GM18526 (cell line): Measurements from ENCODE around the gene FBXW7.

ENCODE experiments used
- POLR2A ChIP-seq: IDR thresholded peaks from 3 replicates; pipeline ENCODE4 v1.6.1; 2011; ENCODE audit not compliant: insufficient read length; ENCODE audit errors: extremely low read depth

The FBXW7 gene

DNA sequence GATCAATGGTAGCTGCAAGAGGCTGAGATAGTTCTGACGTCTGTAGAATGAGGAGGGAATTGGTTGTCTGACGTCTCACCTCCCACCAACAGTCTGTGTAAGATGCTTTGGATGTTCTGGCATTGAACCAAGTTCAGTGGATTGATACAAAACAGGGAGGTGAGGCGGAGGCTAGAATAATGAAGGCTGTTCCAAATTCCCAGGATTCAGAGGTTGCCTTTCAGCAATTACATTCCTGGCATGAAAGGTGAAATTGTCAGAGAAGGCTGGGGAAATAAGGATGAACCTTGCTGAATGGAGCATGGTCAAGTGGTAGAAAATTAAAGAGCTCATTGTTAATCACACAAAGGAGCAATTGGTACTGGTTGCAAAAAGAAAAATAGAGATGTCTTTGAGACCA lies 241.6 kb downstream of the FBXW7 start:
- TF ChIP-seq POLR2A, result no peak

DNA sequence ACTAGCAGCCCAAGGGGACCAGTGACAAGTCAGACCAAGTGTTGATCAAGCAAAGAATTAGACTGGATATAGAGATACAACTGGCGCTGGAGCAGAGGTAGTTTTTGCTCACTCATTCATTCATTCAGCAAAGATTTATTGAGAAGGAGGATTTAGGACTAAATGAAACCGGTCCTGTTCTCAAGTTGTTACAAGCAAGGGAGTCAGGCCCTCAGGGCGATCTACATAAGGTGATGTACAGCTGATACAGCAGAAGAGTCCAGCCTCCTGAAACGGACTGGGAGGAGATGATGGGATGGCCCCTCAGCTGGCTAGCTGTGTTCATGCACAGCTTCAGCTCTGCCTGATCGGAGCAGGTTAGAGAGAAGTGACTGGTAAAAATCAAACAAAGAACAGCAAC lies 242.4 kb downstream of the FBXW7 start:
- TF ChIP-seq POLR2A, result no peak

DNA sequence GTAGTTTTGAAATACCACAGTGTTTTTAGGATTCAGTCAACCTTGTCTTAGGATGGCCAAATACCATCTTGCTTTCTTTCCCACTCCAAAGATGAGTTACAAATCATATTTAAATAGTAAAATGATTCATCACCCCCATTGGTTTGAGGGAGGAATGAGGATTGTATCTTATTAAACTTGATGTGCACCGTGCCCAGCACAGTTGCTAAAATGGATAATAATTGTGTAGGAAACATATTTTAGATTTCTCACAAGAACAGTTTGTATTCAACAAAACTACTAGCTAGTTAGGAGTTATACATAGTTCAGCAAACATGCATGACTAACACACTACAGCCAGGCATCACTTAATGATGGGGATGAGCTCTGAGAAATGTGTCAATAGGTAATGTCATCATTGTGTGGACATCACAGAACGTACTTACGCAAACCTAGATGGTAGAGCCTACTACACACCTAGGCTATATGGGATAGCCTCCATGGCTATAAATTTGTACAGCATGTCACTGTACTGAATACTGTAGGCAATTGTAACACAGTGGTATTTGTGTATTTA lies 245.4 kb downstream of the FBXW7 start:
- no peak for TF ChIP-seq POLR2A

DNA sequence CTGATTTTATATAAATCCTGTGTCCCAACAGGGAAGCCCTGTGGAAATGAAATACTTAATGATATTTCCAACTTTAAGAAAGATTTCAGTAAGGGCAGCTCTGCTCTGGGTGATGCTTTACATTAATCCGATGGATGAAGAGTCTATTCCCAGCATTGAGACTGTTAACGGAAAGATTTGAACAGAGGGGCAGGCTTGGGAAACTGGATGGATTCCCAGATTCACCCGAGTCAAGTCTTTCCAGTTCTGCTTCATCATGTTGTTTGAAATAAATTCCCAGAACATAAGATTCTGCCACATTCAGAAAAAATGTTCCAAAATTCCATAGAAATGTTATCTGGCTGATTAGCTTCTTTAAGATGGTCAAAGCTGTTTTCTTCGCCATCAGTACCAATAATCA lies 246.0 kb downstream of the FBXW7 start:
- no peak for TF ChIP-seq POLR2A

DNA sequence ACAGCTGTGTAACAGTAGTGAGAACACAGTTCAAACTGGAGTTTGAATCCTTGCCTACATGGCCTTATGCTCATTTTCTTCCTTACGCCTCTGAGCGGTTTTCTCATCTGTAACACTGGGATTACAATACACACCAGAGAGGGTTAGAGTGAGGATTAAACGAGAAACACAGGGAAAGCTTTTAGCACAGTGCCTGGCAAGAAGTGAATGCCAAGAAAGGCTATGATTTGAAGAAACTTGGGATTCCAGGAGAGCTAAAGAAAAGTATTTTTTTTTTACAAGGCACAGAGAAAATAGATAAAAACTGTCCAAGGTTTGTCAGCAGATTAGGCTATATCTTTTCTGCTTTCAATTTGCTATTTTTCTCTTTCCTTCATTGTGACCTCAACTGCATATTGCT lies 246.4 kb downstream of the FBXW7 start:
- no peak for TF ChIP-seq POLR2A

DNA sequence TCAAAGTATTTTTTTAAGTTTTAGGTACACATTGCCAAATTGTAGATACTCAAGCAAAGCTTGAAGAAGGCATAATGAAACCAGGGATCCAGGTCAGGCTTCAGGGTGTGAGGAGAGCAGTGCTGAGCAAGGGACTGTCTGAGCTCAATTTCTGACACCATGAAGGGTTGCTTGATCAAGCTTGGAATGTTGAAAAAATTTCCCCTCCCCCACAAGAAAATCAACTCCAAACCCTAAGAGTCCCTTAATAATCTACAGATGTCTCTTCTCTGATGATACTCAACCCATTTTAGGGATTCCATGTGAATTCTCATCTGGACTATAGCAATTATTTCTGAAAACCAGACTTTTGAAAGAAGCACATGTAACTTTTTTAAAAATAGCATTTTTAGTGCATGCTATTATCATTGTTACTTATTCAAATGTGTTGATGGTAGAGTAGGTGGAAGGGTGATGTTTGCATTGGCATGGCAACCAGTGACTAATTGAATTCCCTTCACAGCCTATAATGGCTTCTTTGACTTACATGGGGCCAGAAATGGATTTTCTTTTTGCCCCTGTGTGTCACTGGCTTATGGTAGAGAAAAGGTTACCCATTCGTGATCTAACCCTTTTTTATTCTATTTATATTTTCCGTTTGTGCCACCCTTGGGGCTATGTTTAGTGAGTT lies 252.0 kb downstream of the FBXW7 start:
- no peak for TF ChIP-seq POLR2A

DNA sequence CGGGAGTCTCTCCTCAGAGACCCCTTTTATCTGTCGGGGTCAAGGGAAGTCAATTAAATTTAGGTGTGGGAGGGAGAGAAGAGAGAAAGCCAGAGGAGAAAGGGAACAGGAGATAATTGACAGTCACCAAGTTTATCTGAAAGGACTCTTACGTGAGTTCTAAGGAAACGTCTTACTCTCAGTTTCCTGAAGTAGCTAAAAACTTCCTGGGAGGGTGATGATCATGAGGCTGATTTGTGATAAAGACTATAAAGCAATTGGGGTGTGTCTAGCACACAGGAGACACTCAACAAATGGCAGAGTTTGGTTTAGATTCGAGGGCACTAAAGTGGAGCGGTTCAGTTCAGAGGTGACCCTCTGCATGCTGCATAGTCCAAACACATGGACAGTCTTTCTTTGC lies 254.1 kb downstream of the FBXW7 start:
- no peak for TF ChIP-seq POLR2A

DNA sequence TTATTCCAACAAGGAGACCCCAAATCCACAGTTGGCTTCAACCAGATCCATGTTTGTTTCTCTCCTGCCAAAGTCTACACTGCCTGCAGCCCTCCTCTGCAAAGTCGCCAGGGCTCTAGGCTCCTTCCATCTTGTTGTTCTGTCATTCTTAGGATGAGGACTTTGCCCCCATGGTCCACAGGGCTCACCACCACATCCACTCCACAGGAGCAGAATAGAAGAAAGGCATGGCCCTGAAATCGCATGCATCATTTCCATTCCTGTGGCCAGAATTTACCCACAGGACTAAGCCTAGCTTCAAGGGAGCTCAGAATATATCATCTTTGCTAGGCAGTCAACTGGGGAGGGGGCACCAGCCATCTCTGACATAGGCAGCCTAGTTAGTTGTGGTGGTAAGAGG lies 254.7 kb downstream of the FBXW7 start:
- TF ChIP-seq POLR2A, result no peak

DNA sequence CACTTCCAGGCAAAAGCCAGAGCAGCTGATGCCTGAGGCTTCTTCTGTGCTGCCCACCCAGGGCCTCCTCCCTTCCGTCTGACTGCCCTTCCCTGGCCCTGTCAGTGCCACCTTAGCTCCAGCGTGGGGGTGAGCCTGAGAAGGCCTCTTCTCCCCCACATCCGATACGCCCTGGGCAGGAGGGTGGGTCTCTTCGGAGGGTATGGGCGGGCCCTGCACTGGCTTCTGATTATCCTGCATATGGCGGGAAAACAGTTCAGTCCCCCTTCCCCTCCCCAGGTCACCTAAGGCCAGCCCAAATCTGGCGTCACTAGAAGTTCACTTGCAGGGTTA lies 256.7 kb downstream of the FBXW7 start:
- no peak for TF ChIP-seq POLR2A

DNA sequence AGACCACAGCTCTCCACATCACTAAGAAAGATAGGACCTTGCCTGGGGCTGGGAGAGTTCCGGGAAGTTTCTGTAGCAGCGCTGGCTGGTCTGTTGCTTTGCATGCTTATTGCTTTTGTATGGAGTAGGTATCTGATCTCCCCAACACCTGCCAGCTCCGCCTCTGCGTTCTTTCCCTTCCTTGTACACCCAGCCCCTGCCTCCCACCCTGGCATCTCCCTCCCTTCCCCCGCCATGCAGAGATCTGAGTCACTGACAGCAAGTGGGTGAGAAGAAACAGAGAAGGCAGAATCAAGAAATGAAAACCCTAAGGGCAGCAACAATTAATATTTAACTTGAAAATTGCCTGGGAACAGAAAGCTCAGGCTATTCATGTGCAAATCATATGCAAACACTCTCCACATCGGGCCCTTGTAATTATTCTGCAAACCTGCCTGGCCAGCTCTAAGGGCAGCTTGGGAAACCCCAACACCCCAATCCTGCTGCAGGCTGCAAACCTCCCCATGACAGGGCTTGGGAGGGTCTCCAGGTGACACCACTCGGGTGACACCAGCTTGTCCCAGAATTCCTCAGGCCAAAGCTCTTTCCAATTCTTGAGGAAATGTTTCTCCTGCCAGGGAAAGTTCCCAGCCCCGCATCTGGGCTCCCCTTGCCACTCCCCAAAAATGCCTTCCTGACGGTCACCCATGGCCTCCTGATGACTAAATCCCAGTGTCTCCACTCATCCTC lies 257.2 kb downstream of the FBXW7 start:
- no peak for TF ChIP-seq POLR2A

DNA sequence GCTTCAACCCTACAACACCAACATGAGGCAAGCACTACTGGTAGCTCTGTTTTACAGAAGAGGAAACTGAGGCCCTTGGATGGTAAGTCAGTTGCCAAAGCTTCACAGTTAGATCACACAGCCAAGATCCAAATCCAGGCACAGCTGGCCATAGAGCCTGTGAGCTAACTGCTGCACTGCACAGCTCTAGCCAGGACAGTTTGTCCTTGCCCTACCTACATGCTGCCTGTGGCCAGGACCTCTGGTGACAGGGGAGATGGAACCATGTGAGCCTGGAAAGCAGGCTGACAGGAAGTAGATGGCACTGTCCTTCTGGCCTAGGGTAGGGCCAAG lies 257.8 kb downstream of the FBXW7 start:
- peak; percentile 6 for TF ChIP-seq POLR2A

DNA sequence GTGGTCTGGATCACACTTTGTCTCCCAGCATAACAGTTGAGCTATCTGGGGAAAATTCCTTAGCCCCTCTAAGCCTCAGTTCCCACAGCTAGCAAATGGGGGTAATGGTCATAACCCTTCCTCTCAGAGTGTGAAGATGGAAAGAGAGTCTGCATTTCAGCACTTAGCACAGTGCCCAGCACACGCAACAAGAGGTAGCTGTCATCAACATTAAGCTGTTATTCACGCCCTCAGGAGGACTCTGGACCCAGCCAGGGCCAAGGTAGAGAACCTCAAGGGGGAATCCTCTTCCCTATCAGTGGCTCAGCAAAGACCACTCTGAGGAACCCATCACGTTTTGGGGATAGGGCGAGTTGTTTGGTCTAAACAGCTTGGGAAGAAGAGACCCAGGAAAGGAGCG lies 258.6 kb downstream of the FBXW7 start:
- no peak for TF ChIP-seq POLR2A

DNA sequence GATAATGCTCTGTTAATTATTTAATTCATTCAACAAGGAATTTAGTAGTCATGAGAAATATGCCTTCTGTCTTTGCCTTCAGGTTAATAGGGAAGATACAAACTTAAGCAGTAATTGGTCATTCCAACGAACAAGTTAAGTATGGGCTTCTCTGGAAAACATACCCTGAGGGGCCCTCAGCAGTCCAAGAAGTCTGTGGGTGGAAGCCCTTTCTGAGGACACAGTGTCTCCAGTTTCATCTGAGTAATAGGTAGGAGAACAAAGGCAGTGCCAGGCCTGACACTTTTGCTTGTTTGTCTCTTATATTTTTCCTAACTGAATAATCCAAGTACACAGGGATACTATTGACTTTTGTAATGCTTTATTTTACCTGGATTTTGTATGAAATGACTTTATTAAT lies 262.5 kb downstream of the FBXW7 start:
- TF ChIP-seq POLR2A, result no peak
